NCI-H187 treated with DMSO at 0.1 percent for 48 hours (cell line): ENCODE data around the gene MYMK.

Experiments
- DNase-seq: peaks from one replicate; lab custom pipeline; 2025; lab: John Stamatoyannopoulos, UW

The MYMK gene

DNA sequence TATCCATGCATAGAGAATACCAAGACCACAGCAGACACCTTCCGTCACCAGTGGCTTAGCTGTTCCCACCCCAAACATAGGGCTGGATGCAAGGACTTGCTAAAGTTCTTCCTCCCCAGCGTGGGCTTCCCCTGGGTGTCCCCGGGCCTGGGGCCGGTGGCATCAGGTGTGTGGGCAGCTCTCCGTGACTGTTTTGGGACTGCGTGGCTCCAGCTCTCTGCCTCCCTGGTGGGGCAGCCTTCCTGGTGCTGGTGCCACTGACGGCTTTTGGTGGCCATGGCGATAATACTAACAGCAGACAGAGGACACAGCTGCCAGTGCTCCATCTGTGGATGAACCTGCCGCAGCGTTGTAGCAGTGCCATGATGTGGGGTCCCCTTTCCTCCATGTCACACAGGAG lies 60.1 kb downstream of the MYMK start:
- DNase-seq: no peak
